ENCODE measurements around the gene RHOT2. TPM values are rescaled to one million over a fixed set of nuclear protein-coding genes. Genes with fewer than 3 reads are reported as not detected.

The RHOT2 gene
- total RNA-seq, 1 experiment from 2014 or later, result 211 TPM

DNA sequence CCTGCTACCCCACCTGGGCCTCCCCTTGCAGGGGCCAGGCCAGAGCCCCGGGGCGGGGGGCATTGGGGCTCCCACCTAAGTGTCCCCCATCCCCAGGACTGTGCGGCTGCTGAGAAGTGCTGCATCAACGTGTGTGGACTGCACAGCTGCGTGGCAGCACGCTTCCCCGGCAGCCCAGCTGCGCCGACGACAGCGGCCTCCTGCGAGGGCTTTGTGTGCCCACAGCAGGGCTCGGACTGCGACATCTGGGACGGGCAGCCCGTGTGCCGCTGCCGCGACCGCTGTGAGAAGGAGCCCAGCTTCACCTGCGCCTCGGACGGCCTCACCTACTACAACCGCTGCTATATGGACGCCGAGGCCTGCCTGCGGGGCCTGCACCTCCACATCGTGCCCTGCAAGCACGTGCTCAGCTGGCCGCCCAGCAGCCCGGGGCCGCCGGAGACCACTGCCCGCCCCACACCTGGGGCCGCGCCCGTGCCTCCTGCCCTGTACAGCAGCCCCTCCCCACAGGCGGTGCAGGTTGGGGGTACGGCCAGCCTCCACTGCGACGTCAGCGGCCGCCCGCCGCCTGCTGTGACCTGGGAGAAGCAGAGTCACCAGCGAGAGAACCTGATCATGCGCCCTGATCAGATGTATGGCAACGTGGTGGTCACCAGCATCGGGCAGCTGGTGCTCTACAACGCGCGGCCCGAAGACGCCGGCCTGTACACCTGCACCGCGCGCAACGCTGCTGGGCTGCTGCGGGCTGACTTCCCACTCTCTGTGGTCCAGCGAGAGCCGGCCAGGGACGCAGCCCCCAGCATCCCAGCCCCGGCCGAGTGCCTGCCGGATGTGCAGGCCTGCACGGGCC, 35.2 kb upstream of the RHOT2 start:
- no peak for DNase-seq (ENCODE audit: low spot score)

DNA sequence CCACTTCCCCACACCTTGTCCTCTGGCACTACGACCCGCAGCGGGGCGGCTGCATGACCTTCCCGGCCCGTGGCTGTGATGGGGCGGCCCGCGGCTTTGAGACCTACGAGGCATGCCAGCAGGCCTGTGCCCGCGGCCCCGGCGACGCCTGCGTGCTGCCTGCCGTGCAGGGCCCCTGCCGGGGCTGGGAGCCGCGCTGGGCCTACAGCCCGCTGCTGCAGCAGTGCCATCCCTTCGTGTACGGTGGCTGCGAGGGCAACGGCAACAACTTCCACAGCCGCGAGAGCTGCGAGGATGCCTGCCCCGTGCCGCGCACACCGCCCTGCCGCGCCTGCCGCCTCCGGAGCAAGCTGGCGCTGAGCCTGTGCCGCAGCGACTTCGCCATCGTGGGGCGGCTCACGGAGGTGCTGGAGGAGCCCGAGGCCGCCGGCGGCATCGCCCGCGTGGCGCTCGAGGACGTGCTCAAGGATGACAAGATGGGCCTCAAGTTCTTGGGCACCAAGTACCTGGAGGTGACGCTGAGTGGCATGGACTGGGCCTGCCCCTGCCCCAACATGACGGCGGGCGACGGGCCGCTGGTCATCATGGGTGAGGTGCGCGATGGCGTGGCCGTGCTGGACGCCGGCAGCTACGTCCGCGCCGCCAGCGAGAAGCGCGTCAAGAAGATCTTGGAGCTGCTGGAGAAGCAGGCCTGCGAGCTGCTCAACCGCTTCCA, 34.4 kb upstream of the RHOT2 start:
- DNase-seq (ENCODE audit: low spot score), result no peak

DNA sequence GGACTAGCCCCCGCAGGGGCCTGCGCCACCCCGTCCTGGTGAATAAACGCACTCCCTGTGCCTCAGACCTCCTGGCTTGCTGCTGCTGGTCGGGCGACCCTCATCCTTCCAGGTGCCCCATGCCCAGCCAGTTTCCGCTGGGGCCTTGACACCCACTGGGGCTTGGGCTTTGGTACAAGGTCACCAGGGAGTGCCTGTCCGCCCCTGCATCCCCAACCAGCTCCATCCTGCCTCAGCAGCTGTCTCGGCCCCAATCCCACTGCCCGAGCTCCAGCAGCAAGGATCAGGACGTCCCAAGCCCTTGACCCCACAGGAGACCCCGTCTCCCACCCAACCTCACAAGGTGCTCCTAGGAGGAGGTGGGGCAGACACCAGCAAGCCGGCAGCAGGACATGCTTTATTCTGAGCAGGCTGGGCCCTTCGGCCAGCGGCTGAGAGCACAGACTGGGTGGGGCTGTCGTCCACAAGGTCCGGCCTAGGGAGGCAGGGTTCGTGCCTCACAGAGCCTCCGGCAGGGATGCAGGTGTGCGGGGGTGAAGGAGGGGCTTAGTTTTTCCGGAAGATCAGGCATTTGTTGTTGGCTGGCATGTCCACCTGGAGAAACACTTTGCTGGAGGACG, 33.8 kb upstream of the RHOT2 start:
- DNase-seq (ENCODE audit: low spot score), result no peak

DNA sequence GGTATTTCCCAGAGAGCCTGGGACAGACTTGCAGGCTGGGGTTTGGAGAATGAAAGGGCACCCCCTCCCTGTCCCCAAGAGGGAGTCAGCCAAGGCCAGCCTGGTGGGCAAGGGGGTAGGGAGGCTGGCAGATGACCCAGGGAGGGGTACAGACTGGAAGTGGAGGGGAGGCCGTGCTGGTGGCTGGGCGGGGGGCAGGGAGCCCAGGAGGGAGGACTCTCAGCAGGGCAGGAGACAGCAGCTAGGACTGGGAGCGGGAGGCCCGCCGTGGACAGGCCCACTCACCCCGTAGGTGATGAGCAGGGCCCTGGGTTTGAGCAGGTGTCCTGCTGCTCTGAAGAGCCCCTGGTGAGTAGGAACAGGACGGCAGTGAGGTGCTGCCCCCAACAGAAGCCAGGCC, 32.9 kb upstream of the RHOT2 start:
- DNase-seq (ENCODE audit: low spot score), result no peak

DNA sequence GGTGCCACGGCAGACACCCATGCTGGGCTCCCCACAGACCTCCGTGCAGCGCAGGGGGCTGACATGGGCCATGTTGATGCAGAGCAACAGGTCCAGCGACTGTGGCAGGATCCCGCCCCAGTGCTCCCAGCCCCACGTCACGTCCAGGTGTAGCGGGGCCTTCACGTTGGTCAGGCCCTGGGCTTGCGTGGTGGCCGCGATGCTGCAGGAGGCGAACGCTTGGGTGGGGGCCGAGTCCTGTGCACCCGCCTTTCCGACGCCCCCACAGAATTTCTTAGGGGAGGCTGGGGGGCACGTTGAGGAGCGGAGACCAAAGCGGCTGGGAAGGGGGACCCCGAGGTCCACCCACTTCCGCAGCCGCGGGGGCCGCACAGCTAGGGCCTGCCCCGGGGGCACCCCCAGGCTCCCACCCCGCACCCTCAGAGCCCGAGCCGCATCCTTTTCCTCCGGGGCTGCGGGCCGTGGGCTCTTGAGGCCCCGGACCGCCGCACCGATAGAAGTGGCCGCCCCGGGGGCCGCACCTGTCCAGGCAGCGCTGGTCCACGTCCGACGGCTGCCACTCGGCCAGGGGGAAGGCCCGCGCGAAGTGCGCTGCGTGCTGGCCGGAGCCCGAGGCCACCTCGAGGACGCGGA, 32.2 kb upstream of the RHOT2 start:
- DNase-seq (ENCODE audit: low spot score), result peak; percentile 29

DNA sequence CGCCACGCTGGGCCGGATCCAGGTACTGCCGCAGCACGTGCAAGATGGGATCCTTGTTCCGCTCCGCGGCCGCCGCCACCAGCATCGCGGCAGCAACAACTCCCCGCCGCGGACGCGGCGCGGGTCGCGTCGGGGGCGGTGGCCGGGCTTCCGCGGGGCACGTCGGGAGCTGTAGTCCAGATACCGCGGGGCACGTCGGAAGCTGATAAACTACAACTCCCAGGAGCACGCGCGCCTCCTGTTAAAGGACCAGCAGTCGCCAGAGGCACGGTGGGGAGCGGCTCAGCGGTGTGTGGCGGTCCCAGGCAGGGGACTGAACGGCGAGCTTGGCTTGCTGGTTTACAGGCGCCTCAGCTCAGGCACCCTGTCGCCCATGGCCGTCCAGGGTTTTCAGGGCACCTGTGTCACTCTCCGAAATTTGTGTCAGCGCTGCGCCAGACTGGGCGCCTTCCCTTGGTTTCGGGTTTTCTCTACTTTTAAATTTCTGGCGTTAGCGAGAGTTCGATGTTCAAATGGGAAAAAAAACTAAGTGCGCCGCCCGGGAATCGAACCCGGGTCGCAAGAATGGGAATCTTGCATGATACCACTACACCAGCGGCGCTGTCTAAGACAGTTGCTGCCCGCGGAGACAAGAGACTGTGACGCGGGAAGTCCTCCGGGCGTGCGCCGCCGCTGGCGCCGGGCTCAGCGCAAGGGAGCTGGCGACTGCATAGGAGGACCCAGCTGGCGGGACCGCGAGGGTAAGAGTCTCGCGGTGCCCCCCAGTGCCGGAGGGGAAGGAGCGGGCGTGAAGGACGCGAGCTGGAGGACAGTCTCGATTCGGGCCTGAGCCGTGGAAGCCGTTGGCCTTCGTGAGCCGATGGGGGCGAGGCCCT, 31.5 kb upstream of the RHOT2 start, which contains the start of gene METTL26:
METTL26 (minus strand) TSS at position 100 of the 875 bp plus-strand sequence; CDS start at position 85, 15 bp downstream.
- DNase-seq (ENCODE audit: low spot score), result peak; percentile 95

DNA sequence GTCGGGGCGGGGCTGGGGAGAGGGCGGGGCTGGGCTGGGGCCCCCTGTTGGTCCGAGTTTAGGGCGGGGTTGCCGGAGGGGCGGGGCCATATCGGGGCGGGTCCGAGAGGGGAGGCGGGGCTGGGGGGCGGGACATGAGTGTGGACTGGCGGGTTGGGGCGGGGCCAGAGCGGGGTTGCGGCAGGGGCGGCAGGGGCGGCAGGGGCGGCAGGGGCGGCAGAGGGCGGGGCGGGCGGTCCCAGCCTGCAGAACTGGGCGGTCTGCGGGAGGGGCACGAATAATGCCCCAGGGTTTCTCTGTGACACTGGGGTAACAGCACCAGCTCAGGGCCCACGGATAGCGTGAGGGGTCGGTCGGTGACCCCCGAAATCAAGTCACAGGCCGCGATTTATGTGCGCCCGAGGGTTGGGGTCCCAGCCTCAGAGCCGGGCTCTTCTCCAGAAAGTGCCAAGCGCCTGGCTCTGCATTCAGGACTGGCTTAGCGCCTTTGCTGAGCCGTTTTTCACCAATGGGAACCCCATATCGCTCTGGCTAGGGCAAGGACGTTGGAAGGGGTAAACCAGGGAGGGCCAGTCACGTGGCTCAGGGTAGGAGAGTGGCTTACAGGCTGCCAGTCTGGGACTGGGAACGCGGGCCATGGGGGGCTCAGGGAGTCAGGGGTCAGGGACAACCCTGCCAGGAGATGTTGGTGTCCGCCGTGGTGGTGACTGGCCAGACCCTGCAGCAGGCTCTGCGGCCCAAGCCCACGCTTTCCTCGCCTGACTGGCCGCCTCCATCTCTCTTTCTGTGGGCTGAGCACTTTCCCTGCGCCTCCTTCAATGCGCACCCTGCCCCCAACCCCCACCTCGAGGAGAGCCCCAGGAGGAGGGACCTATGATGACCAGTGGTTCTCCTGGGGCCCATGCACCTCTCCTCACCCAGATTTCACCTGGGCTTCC, 30.6 kb upstream of the RHOT2 start:
- DNase-seq (ENCODE audit: low spot score), result peak; percentile 84

DNA sequence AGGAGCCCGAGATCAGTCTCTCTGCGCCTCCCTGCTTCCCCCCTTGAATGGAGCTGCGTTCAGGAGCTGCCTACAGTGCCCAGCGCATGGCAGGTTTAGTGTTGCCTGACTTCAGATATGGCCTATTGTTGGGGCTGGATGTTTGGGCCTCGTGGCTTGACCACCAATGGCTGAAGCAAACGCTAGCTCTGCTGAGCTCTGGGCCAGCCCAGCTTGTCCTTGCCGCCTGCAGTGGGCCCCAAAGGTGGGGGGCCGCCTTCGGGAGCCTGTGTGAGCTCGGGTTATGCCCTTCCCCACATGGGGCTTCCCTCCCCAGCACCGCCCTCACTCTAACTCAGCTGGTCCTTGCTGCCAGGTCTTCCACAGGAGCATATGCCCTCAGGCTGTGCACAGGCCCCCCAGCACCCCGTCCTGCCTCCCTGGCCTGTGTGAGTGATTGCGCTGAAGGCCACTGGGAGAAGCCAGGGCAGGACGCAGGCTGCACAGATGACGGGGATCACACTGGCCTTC, 29.8 kb upstream of the RHOT2 start:
- no peak for DNase-seq (ENCODE audit: low spot score)

DNA sequence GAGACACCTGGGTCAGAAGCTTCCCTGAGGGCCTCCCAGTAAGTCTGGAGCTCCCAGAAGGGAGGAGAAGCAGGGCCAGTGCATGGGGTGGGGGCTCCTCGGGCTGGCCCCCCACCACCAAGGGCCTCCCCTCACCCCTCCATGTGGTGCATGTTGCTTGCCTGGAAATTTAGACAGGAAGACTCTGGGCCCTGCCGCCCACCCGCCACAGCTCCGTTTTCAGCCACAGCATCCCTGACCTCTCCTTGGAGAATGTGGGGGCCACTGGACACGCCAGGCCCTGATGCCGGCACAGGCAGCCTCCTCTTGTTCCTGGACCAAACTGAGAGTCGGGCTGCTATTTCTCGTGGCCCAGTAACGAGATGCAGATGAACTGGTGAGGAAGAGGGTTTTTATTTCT, 29.1 kb upstream of the RHOT2 start:
- DNase-seq (ENCODE audit: low spot score), result no peak

DNA sequence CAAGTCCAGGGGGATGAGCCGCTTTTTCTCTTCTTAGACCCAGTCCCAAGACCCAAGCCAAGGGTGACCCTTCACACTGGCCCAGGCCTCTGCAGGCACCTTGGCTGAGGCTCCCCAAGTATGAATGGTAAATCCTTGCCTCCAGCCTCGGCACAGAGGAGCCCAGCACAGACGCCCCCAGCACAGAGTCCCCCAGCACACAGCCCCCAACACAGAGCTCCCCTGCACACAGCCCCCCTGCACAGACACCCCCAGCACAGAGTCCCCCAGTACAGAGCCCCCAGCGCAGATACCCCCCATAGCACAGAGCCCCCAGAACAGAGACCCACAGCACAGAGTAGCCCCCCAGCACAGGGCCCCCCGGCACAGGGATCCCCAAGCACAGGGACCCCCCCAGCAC, 27.3 kb upstream of the RHOT2 start:
- DNase-seq (ENCODE audit: low spot score), result no peak

DNA sequence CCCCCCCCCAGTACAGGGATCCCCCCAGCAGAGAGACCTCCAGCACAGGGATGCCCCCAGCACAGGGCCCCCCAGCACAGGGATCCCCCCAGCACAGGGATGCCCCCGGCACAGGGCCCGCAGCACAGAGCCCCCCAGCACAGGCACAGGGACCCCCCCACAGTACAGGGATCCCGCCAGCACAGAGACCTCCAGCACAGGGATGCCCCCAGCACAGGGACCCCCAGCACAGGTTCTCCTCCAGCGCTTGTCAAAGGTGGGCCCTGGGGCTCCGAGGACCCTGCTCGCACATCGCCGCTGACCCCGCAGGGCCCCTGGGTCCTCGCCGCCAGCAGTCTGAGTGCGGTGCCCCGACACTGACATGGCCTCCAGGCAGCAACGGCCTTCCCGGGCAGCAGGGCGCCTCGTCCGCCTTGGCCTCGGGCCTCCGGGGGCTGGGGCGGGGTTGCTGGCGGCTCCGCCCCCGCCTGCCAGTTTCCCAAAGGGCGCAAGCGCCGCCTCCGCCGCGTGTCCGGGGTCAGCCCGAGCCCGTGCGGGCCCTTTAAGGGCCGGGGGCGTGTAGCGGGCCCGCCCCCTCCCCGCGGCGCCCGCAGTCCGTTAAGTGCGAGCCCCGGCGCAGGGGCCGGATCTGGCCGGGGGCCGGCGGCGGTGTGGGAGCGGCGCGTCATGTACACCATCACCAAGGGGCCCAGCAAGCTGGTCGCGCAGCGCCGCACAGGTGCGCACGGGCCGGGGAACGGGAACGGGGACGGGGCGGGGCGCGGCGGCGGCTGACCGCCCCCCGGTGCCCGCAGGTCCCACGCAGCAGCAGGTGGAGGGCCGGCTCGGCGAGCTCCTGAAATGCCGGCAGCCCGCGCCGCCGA, 26.4 kb upstream of the RHOT2 start, which contains the start of gene MCRIP2:
MCRIP2 (plus strand) TSS at position 503 of the 863 bp plus-strand sequence; CDS start at position 667, 164 bp downstream.
- DNase-seq (ENCODE audit: low spot score), result peak; percentile 80

DNA sequence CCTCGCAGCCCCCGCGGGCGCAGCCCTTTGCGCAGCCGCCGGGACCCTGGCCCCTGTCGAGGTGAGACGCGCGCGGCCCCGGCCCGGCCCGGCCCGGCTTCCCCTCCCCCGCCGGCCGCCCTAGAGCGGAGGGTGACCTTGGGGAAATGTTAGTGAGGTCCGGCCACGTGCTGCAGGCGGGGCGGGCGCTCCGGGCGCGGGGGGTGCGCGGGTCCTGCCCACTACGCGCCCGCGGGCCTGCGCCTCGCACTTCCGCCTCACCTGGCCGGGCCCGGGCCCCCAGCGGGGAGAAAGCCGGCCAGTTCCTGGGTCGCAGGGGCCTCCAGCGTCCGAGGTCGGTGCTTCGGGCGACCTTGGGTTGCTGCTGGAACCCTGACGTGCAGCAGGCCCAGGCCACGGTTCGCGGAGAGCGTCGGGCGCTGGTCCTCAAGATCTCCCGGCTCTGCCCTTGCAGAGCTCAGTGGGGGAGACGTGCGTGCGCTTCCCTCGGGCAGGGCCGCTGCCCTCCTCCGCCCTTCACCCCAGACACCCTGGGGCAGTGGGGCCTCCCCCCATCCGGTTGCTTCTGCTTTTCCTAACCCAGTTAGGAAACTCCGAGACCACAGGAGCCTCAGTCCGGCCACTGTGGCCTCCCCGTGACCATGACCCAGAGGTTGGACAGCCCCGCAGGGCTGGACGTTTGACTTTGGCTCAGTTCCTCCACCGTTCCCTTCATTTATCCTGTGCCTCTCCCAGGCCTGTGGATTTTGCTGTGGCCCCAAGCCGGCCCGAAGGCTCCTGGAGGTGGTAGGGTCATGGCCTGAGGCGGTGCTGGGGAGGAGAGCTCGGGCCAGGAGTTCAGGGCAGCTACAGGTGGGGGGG, 25.5 kb upstream of the RHOT2 start:
- peak; percentile 48 for DNase-seq (ENCODE audit: low spot score)

DNA sequence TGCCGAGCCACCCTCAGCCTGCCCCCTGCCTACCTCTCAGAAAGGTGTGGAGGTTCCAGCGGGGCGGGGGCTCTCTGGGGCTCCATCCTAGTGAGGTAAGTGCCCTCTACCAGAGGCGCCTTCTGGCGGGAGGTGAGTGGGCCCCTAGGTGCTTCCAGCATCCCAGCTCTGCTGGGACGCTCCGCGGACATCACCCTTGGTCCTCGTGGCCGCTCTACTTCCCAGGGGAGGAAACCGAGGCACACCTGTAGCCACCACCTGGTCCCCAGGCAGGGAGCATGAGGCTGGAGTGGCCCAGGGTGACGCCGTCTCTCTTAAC, 24.9 kb upstream of the RHOT2 start:
- DNase-seq (ENCODE audit: low spot score), result no peak

DNA sequence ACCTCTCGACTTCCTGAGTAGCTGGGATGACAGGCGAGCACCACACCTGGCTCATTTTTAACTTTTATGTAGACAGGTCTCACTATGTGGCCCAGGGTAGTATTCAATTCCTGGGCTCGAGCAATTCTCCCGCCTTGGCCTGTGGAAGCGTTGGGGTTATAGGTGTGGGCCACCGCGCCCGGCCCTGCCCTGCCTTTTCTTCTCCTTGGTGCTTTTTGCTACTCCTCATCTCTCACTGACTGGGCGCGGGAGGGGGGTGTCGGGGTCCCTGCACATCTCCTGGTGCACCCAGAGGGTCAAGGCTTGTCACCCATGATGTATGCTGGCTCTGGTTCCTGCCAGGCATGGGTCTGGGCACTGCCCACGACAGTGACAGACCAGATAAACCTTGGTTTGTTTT, 23.4 kb upstream of the RHOT2 start:
- DNase-seq (ENCODE audit: low spot score), result no peak

DNA sequence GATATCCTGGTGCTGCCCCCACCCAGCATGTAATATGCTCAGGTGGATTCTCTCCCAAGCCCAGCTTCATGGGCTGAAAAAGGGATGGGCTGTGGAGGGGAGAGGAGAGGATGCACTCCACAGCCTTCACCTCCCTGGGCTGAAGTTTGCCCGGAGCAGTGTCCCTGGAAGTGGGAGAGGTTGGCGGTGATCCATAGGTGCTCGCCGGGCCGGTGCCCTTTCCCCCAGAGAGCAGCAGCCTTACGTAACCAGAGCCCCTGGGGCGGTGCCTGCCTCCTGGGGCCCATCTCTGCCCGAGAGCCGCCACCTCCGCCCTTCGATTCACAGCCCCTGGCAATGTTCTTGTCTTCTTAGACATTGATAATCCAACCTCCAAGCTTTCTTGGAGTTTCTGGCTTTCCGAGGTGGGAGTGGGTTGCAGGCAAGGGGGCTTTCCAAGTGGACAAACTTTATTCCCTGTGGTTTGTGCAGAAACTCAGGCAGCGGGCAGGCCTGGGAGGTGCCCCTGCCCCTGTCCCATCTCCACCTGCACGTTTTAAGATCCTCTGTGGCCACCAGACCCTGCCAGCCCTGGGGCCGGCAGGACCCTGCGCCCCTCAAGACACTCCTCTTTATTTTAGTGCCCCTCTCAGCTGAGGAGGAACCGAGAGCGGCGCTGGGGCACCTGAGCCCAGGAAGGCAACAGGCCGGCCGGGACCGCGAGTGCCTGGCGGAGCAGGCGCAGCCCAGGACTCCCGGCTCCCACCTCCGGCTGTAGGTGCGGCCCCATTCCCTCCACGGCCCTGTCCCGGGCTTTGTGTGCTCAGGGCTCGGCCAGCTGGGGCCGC, 21.9 kb upstream of the RHOT2 start:
- DNase-seq (ENCODE audit: low spot score), result peak; percentile 67

DNA sequence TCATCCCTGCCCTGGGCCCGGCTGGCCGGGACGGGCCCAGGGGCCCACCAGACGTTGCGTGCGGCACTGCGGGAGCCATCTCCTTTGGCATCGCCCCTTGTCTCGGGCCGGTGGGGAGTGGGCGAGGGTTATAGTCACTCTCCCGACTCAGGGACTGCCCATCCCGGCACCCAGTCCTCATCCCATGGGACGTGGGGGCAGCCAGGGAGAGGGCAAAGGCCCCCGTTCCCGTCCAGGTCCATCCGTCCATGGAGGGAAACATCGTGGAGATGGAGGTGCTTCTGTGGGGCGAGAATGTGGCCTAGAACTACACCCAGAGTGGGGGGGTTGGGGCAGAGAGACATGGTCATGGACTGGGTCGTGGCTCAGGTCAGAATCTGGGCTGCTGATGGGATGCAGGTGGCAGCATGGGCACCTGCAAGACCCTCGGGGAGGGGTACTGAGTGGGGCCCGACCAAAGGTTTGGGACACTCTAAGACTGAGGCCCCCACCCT, 21.2 kb upstream of the RHOT2 start:
- DNase-seq (ENCODE audit: low spot score), result no peak

Measured in HT-29 (cell line).